K562 (cell line): ENCODE results near the gene KCNT1. TPM values are rescaled to one million over a fixed set of nuclear protein-coding genes. Genes with fewer than 3 reads are reported as not detected.

ENCODE experiments used
- ATAC-seq: fragments of 200-7000 bp; cut with Tn5 transposase; 3 replicates; pipeline ENCODE4 v1.9.1; 2020; ENCODE audit warnings: moderate library complexity
- BruUV-seq: library from RNA; stranded (reverse); fragments of 400-500 nt; replicated peaks from 2 replicates; lab custom pipeline; 2021; lab: Mats Ljungman, UMichigan
- CTCF ChIA-PET: fragments of 300-600 bp; formaldehyde crosslinking; extraction: SDS; loops from one replicate; lab custom pipeline; 2021; ENCODE audit warnings: low intra/inter-chr PET ratio; lab: Yijun Ruan, JAX
- POLR2A ChIA-PET: fragments of 300-600, 350-650 bp; sonication (Branson Sonifier 250); formaldehyde crosslinking; extraction: SDS; loops from one replicate; lab custom pipeline; 2021; ENCODE audit warnings: antibody characterized with exemption, inconsistent platforms; lab: Yijun Ruan, JAX
- DNase-seq, 4 experiments: peaks; one replicate each; pipeline versions ENCODE4 v3.0.0 to v3.0.0-alpha.2; 2011 to 2018; ENCODE audit warnings: low spot score in 3 of 4, mixed read lengths in 3 of 4; ENCODE audit errors: extremely low read depth in 1 of 4
- FAIRE-seq: peaks from 2 replicates; lab custom pipeline; 2011; peaks lifted over from hg19 to GRCh38; lab: Jason Lieb, UNC
- H2AFZ ChIP-seq: 2 replicates; pipeline ENCODE4 v1.6.0; 2011; ENCODE audit warnings: low read depth, low read length, control low read depth, inconsistent platforms
- H3K27ac ChIP-seq: fragments of 200-600 bp; 3 replicates; pipeline ENCODE4 v1.8.0; 2011; ENCODE audit warnings: low read depth, mild to moderate bottlenecking, control low read depth, inconsistent platforms, low read length, moderate library complexity, mixed read lengths; ENCODE audit errors: extremely low read depth
- H3K27me3 ChIP-seq, 2 experiments: fragments of 300-600 bp in 1 of 2; 2 replicates in 1 of 2; 3 replicates in 1 of 2; pipeline versions ENCODE4 v1.6.0 to v1.8.0; 2011; ENCODE audit warnings: inconsistent platforms in 2 of 2, low read length in 2 of 2, mild to moderate bottlenecking in 1 of 2, mixed read lengths in 1 of 2, moderate library complexity in 1 of 2; ENCODE audit not compliant: control insufficient read depth in 2 of 2, insufficient read depth in 2 of 2
- H3K36me3 ChIP-seq: fragments of 300-600 bp; 3 replicates; pipeline ENCODE4 v1.8.0; 2011; ENCODE audit warnings: mild to moderate bottlenecking, low read length, inconsistent platforms; ENCODE audit not compliant: control insufficient read depth, insufficient read depth
- H3K4me1 ChIP-seq, 2 experiments: fragments of 200-600 bp in 1 of 2; replicated peaks in 1 of 2; 2 replicates in 1 of 2; 3 replicates in 1 of 2; pipeline versions ENCODE4 v1.5.1 to v1.8.0; 2011; ENCODE audit warnings: inconsistent platforms in 2 of 2, low read length in 2 of 2, mild to moderate bottlenecking in 1 of 2, mixed read lengths in 1 of 2, moderate library complexity in 1 of 2; ENCODE audit not compliant: control insufficient read depth in 2 of 2, insufficient read depth in 2 of 2
- H3K4me2 ChIP-seq: 2 replicates; pipeline ENCODE4 v1.6.1; 2011; ENCODE audit warnings: low read length, control low read depth, inconsistent platforms, mixed read lengths; ENCODE audit not compliant: insufficient read depth
- H3K4me3 ChIP-seq: fragments of 200-600 bp; sonication (generic), shearing (Covaris generic); 2 replicates; pipeline ENCODE4 v1.5.1; 2016; ENCODE audit warnings: control low read depth, inconsistent platforms
- H3K79me2 ChIP-seq: fragments of 200-600 bp; 3 replicates; pipeline ENCODE4 v1.8.0; 2011; ENCODE audit warnings: low read length, inconsistent platforms; ENCODE audit not compliant: control insufficient read depth, insufficient read depth
- H3K9ac ChIP-seq, 2 experiments: 2 replicates each; pipeline versions ENCODE4 v1.6.0 to v1.6.1; 2011; ENCODE audit warnings: low read depth in 2 of 2, low read length in 2 of 2, control low read depth in 1 of 2, inconsistent platforms in 1 of 2, mild to moderate bottlenecking in 1 of 2, mixed read lengths in 1 of 2; ENCODE audit not compliant: insufficient read depth in 1 of 2
- H3K9me1 ChIP-seq: one replicate; pipeline ENCODE4 v1.6.0; 2011; ENCODE audit warnings: inconsistent platforms, mild to moderate bottlenecking, low read length, moderate library complexity; ENCODE audit not compliant: control insufficient read depth, insufficient read depth
- H3K9me3 ChIP-seq: replicated peaks from 2 replicates; pipeline ENCODE4 v1.5.1; 2011; ENCODE audit warnings: low read depth, low read length, inconsistent platforms; ENCODE audit not compliant: control insufficient read depth, insufficient read depth
- H4K20me1 ChIP-seq: replicated peaks from 2 replicates; pipeline ENCODE4 v1.6.1; 2011; ENCODE audit warnings: low read length, inconsistent platforms, mixed read lengths; ENCODE audit not compliant: control insufficient read depth, insufficient read depth
- ATF2 ChIP-seq: sonication (generic); formaldehyde crosslinking; IDR thresholded peaks from 2 replicates; pipeline ENCODE4 v1.8.1; 2022; ENCODE audit warnings: missing genetic modification reagents
- BDP1 ChIP-seq: IDR thresholded peaks from 3 replicates; pipeline ENCODE4 v1.6.1; 2011; ENCODE audit not compliant: insufficient read length, insufficient read depth
- CBX5 ChIP-seq: IDR thresholded peaks from 2 replicates; pipeline ENCODE4 v1.6.1; 2014; ENCODE audit warnings: low read depth, borderline replicate concordance
- ESRRA ChIP-seq: fragments of 450-650 bp; IDR thresholded peaks from 2 replicates; pipeline ENCODE4 v1.6.1; 2014; ENCODE audit warnings: low read depth, mild to moderate bottlenecking, moderate library complexity, borderline replicate concordance
- ETV5 ChIP-seq: sonication (generic); formaldehyde crosslinking; IDR thresholded peaks from 2 replicates; pipeline ENCODE4 v1.4.0; 2020; ENCODE audit warnings: low read depth, mild to moderate bottlenecking, missing genetic modification reagents
- FOXK1 ChIP-seq: sonication (generic); formaldehyde crosslinking; IDR thresholded peaks from 2 replicates; pipeline ENCODE4 v1.8.0; 2022; ENCODE audit warnings: missing genetic modification reagents, mild to moderate bottlenecking, borderline replicate concordance
- HLTF ChIP-seq: fragments of 450-650 bp; IDR thresholded peaks from 2 replicates; pipeline ENCODE4 v1.6.1; 2016
- KDM4B ChIP-seq, 2 experiments: fragments of 450-650 bp in 1 of 2; sonication (generic) in 1 of 2; IDR thresholded peaks; 2 replicates each; pipeline ENCODE4 v1.6.1; 2016 to 2017; ENCODE audit warnings: borderline replicate concordance in 2 of 2, antibody characterized with exemption in 1 of 2, low read depth in 1 of 2, mild to moderate bottlenecking in 1 of 2
- PHF20 ChIP-seq: fragments of 450-650 bp; IDR thresholded peaks from 2 replicates; pipeline ENCODE4 v1.6.1; 2018; ENCODE audit not compliant: partially characterized antibody
- PTBP1 ChIP-seq: fragments of 200-400 bp; formaldehyde crosslinking; IDR thresholded peaks from 2 replicates; pipeline ENCODE4 v1.6.1; 2017; ENCODE audit warnings: low read depth, low read length
- TEAD4 ChIP-seq, 2 experiments: sonication (generic) in 1 of 2; formaldehyde crosslinking in 1 of 2; IDR thresholded peaks; 2 replicates each; pipeline versions ENCODE4 v1.6.1 to v1.8.0; 2012 to 2022; ENCODE audit warnings: borderline replicate concordance in 1 of 2, inconsistent platforms in 1 of 2, low read length in 1 of 2, mild to moderate bottlenecking in 1 of 2, missing genetic modification reagents in 1 of 2
- ZC3H8 ChIP-seq: fragments of 450-650 bp; IDR thresholded peaks from 2 replicates; pipeline ENCODE4 v1.6.1; 2017
- ZFP1 ChIP-seq: fragments of 450-650 bp; formaldehyde crosslinking; IDR thresholded peaks from 2 replicates; pipeline ENCODE4 v1.4.0; 2020; ENCODE audit warnings: mild to moderate bottlenecking, mixed read lengths
- ZNF444 ChIP-seq: fragments of 250-450 bp; sonication (Bioruptor Pico); IDR thresholded peaks from 2 replicates; pipeline ENCODE4 v1.4.0; 2020; ENCODE audit warnings: mild to moderate bottlenecking, moderate library complexity
- WGBS: fragments of 100-300 bp; shearing (Covaris generic); methylation state at CpG from one replicate; pipeline ENCODE4 v1.1.6; 2016; ENCODE audit warnings: low coverage, mixed read lengths; ENCODE audit not compliant: insufficient coverage; ENCODE audit errors: missing lambda C conversion rate; 5-methylcytosine and 5-hydroxymethylcytosine counted together
- in situ Hi-C: fragments of 300-500 bp; cut with MboI; formaldehyde crosslinking; loops from 4 replicates; pipeline ENCODE4 v1.15.0; 2018; ENCODE audit warnings: inconsistent platforms, mixed read lengths
- intact Hi-C: fragments of 100-400 bp; cut with micrococcal nuclease; formaldehyde crosslinking; loops from 2 replicates; pipeline ENCODE4 v1.14.2; 2022
- polyA plus RNA-seq, 8 experiments: library from polyadenylated mRNA; depleted of rRNA in 4 of 8; stranded (reverse) in 5 of 8; unstranded in 3 of 8; fragments of >200 nt; fragmentation: Nextera tagmentation in 2 of 8; fragmentation: Illumina TruSeq in 1 of 8; extraction: Ambion mirVana in 2 of 8; extraction: Trizol in 1 of 8; gene quantifications; 2 replicates each; pipeline versions ENCODE4 v1.2.1 to v1.2.3, GENCODE V29; 2011 to 2014; ENCODE audit warnings: inconsistent platforms in 1 of 8, missing spikeins in 1 of 8
- total RNA-seq, 7 experiments: library from RNA; depleted of rRNA in 6 of 7; stranded (reverse); fragments of >200 nt in 6 of 7; fragmentation: Illumina TruSeq in 2 of 7; extraction: Trizol in 2 of 7; gene quantifications; 2 replicates each; pipeline versions ENCODE4 v1.2.1 to v1.2.3, GENCODE V29; 2011 to 2021; ENCODE audit warnings: low replicate concordance in 1 of 7
- TF ChIP-seq, protein P1 (sequence below): fragments of 200-800 bp; sonication (Bioruptor generic); IDR thresholded peaks from 2 replicates; pipeline ENCODE4 v1.6.1; 2017; ENCODE audit warnings: missing genetic modification characterization, missing compliant biosample characterization
- TF ChIP-seq, protein P2 (sequence below), 2 experiments: fragments of 250-450 bp in 1 of 2; fragments of 450-650 bp in 1 of 2; sonication (Bioruptor Pico) in 1 of 2; IDR thresholded peaks; 2 replicates each; pipeline versions ENCODE4 v1.6.1 to v1.8.0; 2016 to 2021; ENCODE audit warnings: mild to moderate bottlenecking in 2 of 2, moderate library complexity in 2 of 2, missing compliant biosample characterization in 1 of 2, missing genetic modification characterization in 1 of 2
- TF ChIP-seq, protein P3 (sequence below): fragments of 200-800 bp; sonication (Bioruptor generic); IDR thresholded peaks from 2 replicates; pipeline ENCODE4 v1.6.1; 2017; ENCODE audit warnings: missing genetic modification characterization, missing compliant biosample characterization

The KCNT1 gene
- total and polyA plus RNA-seq, 9 of the 15 experiments (the other 6 are each of a cell fraction or from before 2014, with no cell fraction given), result 0.05 TPM; not detected in 8

DNA sequence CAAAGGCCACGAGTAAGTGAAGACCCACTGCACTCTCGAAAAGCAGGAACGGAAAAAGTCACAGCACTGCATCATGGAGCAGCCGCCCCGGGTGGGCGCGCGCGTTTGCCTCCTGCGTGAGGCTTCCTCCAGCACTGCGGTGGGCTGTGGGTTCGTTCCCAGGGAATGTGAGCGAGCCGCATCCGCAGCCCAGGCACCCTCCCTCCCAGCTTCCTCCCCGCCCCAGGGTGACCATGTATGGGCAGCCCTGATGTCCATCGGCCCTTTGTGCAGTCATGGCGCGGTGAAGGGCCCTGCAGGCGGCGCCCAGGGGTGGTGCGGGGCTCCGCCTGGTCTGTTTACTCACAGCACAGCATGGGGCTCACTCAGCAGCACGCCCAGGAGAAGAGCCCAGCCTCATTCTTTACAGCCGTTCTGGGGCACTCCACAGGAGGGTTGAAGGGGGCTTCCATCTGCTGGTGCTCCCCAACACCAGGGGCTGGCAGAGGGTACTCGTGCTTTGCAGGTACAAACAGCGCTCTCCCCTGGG is 32.7 kb downstream of the KCNT1 start:
- FAIRE-seq (no peak), ATAC-seq (no peak; the same call in 2 of the 3 replicates), DNase-seq (no peak)
- peaks cover 0 to 19% of the 10 kb centered on the region in 2 experiments; a peak in 1 of 5 replicates for H3K4me1 ChIP-seq
- no peak overlapping the region for H3K4me2 ChIP-seq
- H4K20me1 ChIP-seq, result peaks cover 8% of the 10 kb centered on the region; the same call in 1 of the 2 replicates
- H3K9me3 ChIP-seq, result 0 out of 2 replicates have a peak, but pooled peaks cover 3% of the 10 kb centered on the region
- no peak overlapping the region for H3K9ac ChIP-seq
- H3K79me2 ChIP-seq, result no peaks in the 10 kb centered on the region
- H3K9me1 ChIP-seq, result no peaks in the 10 kb centered on the region
- 40% methylated on average over 24 of the region's 27 CpGs for WGBS
- in situ Hi-C loops (no loop called here), intact Hi-C loops (no loop called here)
- H2AFZ ChIP-seq, result no peak overlapping the region
- POLR2A ChIA-PET, result no interaction called here
- no TSS peak for BruUV-seq
- no peaks in the 10 kb centered on the region for H3K36me3 ChIP-seq
- CTCF ChIA-PET, result no interaction called here
- H3K27me3 ChIP-seq, result peaks cover 0 to 27% of the 10 kb centered on the region in 2 experiments; a peak in 2 of 5 replicates
- no peak overlapping the region for H3K4me3 ChIP-seq
- no peak overlapping the region for H3K27ac ChIP-seq
- no peak for TF ChIP-seq HLTF
- TF ChIP-seq, protein P1, sequence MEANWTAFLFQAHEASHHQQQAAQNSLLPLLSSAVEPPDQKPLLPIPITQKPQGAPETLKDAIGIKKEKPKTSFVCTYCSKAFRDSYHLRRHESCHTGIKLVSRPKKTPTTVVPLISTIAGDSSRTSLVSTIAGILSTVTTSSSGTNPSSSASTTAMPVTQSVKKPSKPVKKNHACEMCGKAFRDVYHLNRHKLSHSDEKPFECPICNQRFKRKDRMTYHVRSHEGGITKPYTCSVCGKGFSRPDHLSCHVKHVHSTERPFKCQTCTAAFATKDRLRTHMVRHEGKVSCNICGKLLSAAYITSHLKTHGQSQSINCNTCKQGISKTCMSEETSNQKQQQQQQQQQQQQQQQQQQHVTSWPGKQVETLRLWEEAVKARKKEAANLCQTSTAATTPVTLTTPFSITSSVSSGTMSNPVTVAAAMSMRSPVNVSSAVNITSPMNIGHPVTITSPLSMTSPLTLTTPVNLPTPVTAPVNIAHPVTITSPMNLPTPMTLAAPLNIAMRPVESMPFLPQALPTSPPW (CRISPR knock-in tag), result no peak
- TF ChIP-seq, protein P2, sequence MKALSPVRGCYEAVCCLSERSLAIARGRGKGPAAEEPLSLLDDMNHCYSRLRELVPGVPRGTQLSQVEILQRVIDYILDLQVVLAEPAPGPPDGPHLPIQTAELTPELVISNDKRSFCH (CRISPR knock-in tag; IDR thresholded peaks at IDR 0.05), result no peak
- TF ChIP-seq, protein P2 (tag; IDR thresholded peaks at IDR 0.05), result no peak
- TF ChIP-seq ZC3H8, result no peak
- TF ChIP-seq PHF20, result no peak
- TF ChIP-seq BDP1, result no peak
- no peak for TF ChIP-seq PTBP1
- TF ChIP-seq ATF2 (CRISPR knock-in tag), result no peak
- TF ChIP-seq CBX5, result no peak
- TF ChIP-seq, protein P3, sequence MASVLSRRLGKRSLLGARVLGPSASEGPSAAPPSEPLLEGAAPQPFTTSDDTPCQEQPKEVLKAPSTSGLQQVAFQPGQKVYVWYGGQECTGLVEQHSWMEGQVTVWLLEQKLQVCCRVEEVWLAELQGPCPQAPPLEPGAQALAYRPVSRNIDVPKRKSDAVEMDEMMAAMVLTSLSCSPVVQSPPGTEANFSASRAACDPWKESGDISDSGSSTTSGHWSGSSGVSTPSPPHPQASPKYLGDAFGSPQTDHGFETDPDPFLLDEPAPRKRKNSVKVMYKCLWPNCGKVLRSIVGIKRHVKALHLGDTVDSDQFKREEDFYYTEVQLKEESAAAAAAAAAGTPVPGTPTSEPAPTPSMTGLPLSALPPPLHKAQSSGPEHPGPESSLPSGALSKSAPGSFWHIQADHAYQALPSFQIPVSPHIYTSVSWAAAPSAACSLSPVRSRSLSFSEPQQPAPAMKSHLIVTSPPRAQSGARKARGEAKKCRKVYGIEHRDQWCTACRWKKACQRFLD (CRISPR knock-in tag), result no peak
- no peak for TF ChIP-seq ZNF444 (CRISPR knock-in tag)
- TF ChIP-seq KDM4B (IDR thresholded peaks at IDR 0.05; ENCODE audit: borderline replicate concordance in 2 of 2, low read depth in 1 of 2), result no peak
- no peak for TF ChIP-seq ESRRA
- TF ChIP-seq ZFP1 (CRISPR knock-in tag), result no peak
- no peak for TF ChIP-seq ETV5 (CRISPR knock-in tag)
- TF ChIP-seq TEAD4 (IDR thresholded peaks at IDR 0.05; ENCODE audit: low read length), result no peak
- TF ChIP-seq TEAD4 (CRISPR knock-in tag; IDR thresholded peaks at IDR 0.05; ENCODE audit: borderline replicate concordance), result no peak
- no peak for TF ChIP-seq FOXK1 (CRISPR knock-in tag)
